NCI-H345 treated with DMSO at 0.1 percent for 48 hours (cell line): Measurements from ENCODE around the gene PCSK5.
"Not testable (repeated sequence)": the region's sequence is repeated elsewhere in the genome, so short reads cannot be mapped to it uniquely, and the experiment has no call there.

ENCODE experiments used
- DNase-seq: peaks from one replicate; lab custom pipeline; 2025; ENCODE audit not compliant: unreplicated experiment; lab: John Stamatoyannopoulos, UW

Gene PCSK5

GRCh38 chr9:75889577-75889976 lies 896 bp upstream of the PCSK5 start:
- DNase-seq = no peak

DNA sequence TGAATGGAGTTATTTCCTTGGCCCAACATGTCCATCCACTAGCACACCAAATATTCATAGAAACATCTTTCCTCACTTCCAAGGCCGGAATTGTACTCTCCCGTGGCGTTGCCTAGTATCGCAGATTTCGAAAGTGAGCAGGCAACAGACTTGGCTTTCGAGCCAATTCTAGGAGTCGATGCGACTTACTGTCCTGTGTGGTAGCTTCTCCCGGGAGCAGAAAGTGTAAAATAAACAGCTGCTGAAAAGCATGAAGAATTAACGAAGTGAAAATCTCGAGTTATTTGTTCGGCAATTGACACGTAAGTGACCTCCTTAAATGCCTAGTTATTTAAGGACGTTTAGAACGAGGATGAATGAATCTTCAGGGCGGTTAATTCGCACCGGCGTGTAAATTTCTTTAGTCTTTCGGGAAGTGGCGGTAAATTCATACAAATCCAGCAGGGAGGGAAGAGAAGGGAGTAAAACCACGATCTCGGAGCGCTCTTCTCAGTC lies 449 bp upstream of the PCSK5 start:
- peak; percentile 33 for DNase-seq

DNA sequence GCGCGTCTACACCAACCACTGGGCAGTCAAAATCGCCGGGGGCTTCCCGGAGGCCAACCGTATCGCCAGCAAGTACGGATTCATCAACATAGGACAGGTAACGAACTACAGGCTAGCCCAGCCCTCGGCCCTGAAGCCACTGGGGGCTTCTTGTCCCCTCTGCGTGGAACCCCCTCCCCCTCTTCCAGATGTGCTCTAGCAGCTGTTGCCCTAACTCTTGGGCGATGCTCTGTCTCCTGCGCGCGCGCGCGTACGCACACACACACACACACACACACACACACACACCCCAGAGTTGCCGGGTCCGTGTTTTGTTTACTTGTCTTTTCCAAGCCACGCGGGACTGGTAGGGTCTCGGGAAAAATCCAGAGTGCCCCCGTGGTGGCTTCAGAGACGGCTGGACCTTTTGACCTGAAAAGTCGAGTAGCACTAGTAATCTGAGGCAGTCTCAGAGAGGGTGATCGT lies 836 bp downstream of the PCSK5 start:
- DNase-seq = no peak

- peak; percentile 4 for DNase-seq
Measured at GRCh38 chr9:75891771-75892215, 1.3 kb downstream of the PCSK5 start.

GRCh38 chr9:75892216-75892911 lies 1.9 kb downstream of the PCSK5 start:
- peak; percentile 14 for DNase-seq

DNA sequence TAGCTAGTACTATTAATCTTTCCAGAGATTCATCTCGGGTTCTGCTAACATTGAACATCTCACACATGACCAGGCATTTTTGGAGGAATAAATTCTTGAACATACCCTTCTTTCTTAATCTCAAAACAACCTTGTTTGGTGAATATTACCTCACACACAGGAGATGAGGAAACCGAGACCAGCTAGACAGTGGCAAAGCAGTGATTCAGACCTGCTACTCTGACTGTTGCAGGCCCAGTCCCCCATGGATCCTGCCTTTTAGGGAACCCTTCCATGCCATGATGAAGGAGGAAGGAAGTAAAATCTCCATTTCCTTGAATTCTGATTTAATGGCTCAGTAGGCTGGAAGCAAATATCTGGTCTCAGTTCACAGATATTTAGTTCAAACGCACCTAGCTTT lies 2.6 kb downstream of the PCSK5 start:
- DNase-seq = no peak

DNA sequence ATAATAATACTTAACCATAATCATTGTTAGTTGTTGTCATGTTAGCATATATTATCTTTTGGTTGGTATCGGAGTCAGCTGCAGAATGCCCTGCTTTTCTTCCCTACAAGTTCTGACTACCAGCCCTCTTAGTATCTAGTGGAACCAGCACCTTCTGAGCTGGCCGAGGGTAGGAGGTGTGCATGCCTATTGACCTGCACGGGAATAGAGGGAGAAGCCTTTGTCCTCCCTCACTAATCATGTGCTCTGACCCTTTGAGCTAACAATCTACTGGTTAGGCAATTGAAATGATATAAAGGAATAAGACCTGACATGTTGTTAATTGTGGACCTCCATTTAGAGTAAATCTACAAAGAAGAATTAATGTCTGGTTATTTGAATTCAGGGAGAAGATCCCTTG lies 4.1 kb downstream of the PCSK5 start:
- DNase-seq = no peak

DNA sequence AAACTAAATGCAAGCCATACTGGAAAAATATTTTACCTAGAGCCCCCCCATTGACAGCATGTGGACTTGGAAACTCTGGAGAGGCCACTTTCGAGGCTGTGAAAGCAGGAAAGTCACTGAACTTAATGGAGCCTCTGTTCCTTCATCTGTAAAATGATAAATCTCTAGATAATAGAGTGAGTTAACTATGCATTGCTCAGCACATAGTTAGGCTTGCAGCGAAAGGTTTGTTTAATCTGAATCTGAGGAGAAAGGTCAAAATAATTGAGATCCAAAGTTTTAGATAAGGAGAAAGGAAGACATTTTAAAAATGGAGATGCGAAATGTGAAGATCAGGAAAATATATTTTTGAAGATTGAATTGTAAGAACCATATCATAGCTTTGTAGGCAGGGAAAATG lies 4.6 kb downstream of the PCSK5 start:
- DNase-seq = no peak

DNA sequence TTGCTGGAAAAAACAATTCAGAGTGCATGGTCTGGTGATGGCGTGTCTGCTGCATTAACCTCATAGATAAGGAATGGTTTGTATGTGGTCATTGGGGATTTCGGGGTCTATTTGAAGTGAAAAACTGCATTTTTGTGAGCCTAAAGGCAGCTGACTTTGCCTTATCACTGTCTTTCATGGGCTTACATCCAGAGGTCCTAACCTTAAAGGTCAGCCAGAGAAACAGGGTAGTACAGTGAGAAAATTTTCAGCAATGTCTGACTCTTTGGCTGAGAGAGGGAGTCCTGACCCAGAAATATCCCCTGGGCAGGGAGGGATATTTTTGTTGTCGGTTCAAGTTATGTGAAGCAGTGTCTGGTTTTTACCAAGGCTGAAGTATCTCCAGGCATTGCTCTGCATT lies 5.7 kb downstream of the PCSK5 start:
- DNase-seq = no peak

DNA sequence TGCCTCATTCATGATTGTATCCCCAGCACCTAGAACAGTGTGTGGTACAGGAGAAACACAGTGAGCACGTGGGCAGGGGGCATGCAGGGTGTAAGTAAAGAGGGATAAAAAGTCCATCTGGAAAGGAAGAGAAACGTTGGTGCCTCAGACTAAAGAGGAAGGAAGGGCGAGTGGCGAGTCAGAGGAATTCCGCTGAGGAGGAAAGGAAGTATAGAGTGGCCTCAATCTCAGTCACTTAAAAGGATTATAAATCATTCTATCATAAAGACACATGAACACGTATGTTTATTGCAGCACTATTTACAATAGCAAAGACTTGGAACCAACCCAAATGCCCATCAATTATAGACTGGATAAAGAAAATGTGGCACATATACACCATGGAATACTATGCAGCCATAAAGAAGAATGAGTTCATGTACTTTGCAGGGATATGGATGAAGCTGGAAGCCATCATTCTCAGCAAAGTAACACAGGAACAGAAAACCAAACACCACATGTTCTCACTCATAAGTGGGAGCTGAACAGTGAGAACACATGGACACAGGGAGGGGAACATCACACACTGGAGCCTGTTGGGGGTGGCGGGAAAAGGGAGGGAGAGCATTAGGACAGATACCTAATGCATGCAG lies 10.5 kb downstream of the PCSK5 start:
- DNase-seq = not testable (repeated sequence)

DNA sequence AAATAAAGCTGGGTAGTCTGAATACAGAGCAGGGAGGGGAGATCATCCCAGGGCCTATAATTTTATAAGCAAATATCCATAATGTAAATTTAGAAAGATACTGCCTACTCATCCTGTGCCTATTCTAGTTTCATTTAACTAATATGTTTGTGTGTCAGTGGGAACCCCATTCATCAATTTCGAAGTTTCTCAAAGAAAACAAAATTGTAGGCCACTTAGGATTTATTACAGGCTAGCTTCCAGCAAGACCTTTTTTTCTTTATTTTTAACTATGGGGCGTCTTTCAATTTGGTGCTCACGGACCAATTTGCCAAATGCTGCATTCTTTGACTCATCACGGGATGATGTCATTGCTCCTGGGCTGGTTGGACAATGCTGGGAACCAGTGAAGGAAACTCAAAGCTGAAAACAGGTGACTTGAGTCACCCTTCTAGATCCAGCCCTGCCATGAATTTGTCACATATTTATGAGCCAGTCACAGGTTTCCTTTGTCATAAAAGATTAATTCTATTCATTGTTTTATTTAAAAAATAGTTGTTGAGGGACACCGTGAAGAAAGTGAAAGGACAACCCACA lies 13.4 kb downstream of the PCSK5 start:
- no peak for DNase-seq

GRCh38 chr9:75904364-75904763 lies 13.9 kb downstream of the PCSK5 start:
- no peak for DNase-seq

GRCh38 chr9:75906531-75906930 lies 16.1 kb downstream of the PCSK5 start:
- DNase-seq = no peak

DNA sequence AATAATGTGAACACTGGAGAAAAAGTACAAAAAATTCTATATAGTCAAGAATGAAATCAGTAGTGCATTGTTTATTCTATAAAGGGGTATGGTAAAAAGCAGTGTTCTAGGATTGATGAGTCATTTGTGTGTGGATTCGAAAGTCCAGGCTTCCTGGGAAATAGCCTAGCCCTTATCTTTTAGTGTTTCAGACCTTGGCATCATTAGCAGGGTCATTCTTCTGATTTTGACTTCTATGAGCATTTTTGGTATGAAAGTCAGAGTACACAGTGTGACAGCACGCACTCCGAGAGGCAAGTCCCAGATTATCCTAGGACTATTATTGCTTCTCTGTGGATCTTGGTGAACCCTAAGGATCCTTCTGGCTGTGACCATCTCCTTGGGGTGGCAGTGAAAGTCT lies 16.9 kb downstream of the PCSK5 start:
- no peak for DNase-seq

- DNase-seq = no peak
Measured at GRCh38 chr9:75907923-75908322, 17.4 kb downstream of the PCSK5 start.

GRCh38 chr9:75909776-75910175 lies 19.3 kb downstream of the PCSK5 start:
- DNase-seq = no peak

- DNase-seq = no peak
Measured at GRCh38 chr9:75910731-75911130, 20.3 kb downstream of the PCSK5 start.

DNA sequence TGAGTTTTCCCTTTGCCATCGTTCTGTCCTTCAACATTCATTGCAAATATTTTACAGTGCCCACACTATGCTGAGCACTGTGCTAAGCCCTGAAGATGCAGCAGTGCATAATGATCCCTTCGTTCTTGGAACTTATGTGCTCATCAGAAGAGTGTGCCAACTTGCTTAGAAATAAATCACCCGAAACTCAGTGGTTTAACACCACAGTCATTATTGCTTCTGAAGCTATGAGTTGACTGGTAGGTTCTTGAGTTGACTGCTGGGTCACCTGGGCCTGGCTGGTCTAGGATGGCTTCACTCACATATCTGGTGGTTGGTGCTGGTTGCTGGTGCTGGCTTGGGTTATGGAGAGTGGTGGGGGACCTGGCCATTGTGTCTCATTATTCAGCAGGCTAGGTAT lies 20.9 kb downstream of the PCSK5 start:
- no peak for DNase-seq

GRCh38 chr9:75912951-75913350 lies 22.5 kb downstream of the PCSK5 start:
- DNase-seq = no peak

DNA sequence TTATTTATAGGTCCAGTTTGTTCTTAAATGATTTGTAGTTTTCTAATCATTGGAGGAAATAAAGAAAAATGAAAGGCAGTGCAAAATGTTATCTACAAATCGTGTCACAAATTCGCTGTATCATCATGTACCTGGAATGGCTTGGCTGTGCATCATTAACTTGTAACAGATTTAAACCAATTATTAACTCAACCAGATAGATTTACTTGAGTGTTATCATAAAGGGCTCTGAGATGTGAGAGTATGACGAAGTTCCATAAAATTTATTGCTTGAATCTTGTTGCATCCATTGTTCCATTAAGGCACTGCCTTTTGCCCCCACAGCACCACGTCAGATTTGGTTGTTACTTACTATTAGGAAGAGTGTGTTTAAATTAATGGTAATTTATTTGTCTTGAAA lies 23.5 kb downstream of the PCSK5 start:
- no peak for DNase-seq

DNA sequence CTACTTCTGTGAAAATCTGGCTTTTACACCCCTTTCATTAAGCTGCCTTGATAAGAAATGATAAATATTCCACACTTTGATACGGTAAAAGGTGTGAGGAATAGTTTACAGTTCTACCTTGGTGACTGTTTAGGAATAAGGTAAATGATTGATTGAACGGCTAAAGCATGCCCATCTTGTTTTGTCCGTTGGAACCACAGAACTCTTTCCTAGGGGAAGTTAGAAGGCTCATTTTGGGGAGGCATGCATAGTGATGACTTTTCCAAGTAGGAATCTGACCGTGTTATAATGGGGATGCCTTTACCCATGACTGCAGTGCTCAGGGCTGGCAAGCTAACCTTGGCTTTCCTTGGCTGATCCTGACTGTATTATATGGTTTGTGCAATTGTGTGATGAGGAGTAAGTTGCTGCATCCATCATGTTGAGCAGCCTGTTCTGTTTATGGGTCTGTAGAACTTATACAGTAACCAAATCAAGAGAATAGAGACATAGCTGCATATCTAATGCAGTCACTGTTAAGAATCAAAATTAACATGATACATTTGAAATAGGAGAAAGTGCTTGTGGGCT lies 24.5 kb downstream of the PCSK5 start:
- no peak for DNase-seq

DNA sequence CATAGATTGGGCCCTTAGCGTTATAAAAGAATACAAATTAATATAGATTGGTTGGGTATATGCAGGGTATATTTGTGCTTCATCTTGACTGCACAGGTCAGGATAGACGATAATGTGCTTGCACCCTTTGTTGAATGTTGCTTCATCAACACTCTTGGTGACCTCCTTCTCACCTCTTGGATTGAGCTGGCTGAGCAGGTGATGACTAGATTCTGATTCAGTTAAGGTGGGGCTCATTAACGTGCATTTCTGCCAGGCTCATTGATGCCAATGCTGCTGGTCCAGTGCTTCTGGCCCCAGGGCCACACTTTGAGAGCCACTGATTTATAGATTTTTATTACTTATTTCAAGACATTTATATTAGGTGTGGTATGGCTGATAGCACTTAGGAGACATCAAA lies 27.7 kb downstream of the PCSK5 start:
- no peak for DNase-seq
